ENCODE data around the gene FPR1.
A peak's percentile ranks its signal among the peaks of the same experiment; 100 is the strongest.

GRCh38 chr19:51794885-51795490 lies 43.3 kb upstream of the FPR1 start, which contains the start of gene FPR3:
- TF ChIP-seq CTCF (IDR thresholded peaks at IDR 0.05) = no peak
- TF ChIP-seq POLR2A (IDR thresholded peaks at IDR 0.05) = peak; percentile 26
